HG03095 (cell line): Measurements from ENCODE around the gene TAGLN.

Experiments used
- ATAC-seq: cut with Tn5 transposase; IDR thresholded peaks from one replicate; pipeline ENCODE4 v1.9.1; 2021; ENCODE audit warnings: moderate library complexity; ENCODE audit not compliant: unreplicated experiment

The TAGLN gene

DNA sequence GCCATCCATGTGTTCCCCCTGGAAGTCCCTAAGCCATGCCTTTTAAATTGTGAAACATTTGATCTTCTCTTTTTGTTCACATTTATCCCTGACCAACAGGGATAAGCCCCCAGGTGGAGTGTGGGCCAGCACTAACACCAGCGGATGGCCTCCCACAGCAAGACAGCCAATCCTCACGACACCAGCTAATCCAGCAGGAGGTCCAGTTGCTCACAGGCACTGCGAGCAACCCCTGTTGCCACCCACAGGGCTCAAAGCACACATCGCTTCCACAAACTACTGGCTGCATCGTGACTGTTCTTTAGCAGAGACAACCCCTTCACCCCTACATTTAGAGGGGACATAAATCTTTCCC, 30.7 kb downstream of the TAGLN start:
- ATAC-seq, result no peak

- ATAC-seq, result no peak
Observed at GRCh38 chr11:117230286-117230961, 31.3 kb downstream of the TAGLN start.

DNA sequence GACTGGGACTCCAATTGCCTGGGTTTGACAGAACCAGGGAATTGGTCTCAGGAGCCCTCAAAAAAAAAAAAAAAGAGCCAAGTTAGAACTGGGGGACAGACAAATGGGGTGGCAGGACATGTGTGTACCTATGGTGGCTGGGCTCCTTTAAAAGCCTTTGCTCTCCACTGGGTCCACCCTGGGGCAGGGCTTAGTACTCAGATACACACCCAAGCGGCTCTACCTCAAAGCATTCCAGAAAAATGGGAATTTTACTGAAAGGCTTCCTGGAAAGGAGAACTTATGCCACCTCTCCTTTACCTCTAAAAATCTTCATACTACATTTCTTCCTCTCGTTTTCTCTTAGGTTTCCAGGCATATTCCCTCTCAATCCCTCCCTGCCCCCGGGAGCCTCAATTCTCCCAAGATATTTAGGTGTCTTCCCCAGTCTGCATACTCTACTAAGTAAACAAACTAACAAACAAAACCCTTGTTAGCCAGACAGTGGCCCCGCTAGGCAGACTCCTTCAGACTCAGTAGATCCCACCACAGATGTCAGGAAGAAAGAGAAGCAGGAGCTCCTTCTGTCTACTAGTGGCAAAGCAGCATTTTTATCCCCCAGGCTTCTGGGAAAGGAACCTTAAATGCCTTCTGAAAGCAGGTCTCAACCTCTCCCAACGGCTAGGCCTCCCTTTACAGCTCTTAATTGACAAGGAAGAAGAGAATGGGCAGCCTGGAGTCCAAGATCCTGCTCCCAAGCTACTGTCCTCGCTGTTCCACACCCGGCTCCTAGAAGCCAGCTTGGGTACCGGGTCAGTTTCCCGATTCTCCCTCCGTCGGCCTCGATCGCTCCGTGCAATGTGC, 32.0 kb downstream of the TAGLN start:
- ATAC-seq, result no peak

- ATAC-seq, result no peak
Observed at GRCh38 chr11:117231842-117232091, 32.6 kb downstream of the TAGLN start, which contains the start of gene PCSK7. Gene PCSK7, minus strand, starts transcription at chr11:117232073. Its CDS starts 2,229 bp downstream, at chr11:117229844.

DNA sequence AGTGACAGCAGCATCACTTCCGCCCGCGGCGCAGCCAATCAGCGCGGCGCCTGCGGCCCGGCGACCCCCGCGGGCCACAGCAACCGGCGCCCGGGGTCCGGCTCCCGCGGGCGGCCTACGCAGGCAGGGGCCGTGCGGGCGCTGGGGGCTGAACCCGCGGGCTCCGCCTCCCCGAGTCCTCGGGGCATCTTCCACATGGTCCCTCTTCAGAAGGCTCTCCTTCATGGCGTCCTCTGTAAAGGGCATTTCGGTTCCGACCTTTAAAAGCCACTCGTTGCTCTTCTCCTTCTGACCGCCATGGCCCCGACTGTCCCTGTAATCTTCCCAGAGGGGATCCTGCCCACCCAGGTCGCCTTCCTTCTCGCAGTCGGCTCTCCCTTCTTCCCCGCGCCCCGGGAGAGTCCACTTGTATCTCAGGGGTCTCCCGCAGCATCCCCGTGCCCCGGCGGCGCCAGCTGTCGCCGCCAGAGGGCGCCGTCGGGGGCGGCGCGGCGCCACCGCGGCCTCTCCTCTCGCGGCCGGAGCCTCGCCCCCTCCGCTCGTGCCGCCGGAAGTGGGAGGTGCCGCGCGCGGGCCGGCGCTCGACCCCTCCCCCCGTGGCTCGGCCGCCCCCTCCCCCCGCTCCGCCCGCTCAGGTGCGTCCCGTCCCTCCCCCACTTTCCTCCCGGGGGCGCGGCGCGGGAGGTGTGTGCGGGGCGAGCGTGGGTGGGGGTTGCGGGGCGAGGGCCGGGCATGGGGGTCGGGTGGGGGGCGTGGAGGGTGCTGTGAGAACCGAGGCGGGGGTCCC, 33.1 kb downstream of the TAGLN start, which contains the start of gene RNF214:
Gene RNF214, plus strand, starts transcription at position 580 of the 787 bp plus-strand sequence. CDS start 1,602 bp downstream, outside the sequence.
- peak; percentile 61 for ATAC-seq

GRCh38 chr11:117232911-117233409, 33.8 kb downstream of the TAGLN start:
- ATAC-seq, result no peak

DNA sequence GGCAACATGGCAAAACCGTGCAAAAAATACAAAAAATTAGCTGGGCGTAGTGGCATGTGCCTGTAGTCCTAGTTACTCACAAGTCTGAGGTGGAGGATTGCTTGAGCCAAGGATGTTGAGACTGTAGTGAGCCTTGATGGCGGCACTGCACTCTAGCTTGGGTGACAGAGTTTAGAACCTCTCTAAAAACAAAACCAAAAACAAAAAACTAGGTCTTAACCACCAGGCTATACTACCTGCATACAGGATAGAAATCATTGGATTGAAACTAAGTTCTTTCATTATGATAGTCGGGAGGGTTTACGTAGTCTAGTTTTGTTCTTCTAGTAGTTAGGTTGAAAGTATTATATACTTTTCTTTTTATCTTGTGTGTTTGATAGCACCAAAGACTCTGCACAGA, 39.1 kb downstream of the TAGLN start:
- no peak for ATAC-seq

DNA sequence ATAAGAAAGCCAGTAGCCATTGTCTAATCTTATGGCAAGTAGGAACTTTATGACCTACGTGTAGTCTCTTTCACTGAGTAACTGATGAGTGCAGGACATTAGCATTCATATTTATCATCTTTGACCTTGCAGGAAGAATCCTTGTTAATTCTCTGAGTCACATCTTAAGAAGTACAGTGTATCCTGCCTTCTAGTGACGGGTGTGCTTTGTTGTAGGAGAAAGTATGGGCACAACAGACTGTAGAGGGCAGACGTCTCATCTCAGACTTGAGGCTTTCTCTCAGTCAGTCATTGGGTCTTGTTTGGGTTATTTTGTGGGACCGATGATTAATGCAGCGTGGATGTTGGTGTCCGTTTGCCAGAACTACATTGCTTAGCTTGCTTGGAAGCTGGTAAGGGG, 40.1 kb downstream of the TAGLN start:
- ATAC-seq, result no peak

DNA sequence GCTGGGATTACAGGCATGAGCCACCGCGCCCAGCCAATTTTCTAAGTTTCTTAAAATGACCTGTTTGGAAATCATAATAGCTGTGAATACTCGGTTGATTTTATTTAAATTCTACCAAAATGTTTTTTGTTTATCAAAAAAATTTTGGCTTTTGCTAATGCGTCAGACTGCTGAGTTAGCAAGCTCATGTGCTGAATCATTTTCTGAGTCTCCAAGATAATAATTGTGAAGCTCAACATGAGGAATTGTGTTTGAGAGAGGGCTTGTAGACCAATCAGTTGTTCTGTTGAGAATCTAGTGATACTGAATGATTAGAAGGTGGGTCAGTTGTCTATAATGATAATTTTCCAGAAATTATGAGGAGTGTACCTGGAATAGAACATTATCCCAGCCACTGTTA, 49.2 kb downstream of the TAGLN start:
- no peak for ATAC-seq

DNA sequence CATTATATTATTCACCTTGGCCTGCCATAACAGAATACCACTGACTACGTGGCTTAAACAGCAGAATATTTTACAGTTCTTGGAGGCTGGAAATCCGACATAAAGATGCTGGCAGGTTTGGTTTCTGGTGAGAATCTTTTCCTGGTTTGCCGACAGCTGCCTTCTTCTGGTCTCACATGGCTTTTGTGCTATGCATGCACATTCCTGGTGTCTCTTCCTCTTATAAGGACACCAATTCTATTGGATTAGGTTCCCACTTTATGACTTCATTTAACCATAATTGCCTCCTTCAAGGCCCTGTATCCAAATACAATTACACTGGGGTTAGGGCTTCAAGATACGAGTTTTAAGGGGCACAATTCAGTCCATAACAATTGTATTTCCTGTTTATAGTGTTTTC, 50.4 kb downstream of the TAGLN start:
- no peak for ATAC-seq

- ATAC-seq, result no peak
Observed at GRCh38 chr11:117251506-117251905, 52.3 kb downstream of the TAGLN start.

- ATAC-seq, result no peak
Observed at GRCh38 chr11:117255966-117256365, 56.8 kb downstream of the TAGLN start.

DNA sequence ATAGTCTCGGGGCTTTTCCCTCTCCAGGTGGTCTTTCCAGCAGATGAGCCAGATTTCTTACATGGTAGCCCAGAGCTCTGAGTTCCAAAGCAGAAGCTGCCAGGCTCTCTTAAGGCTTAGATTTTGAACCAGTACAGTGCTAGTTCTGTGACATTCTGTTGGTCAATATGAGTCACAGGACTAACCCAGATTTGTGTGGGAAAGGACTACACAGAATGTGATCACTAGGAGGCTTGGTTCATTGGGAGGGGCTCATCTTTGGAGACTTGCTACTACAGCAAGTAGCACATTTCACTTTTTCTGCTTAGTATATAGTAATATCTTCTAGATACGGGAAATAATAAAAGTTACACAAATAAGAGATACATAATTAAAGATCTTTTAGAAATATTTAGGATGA, 57.4 kb downstream of the TAGLN start:
- ATAC-seq, result no peak
